ELR (cell line): ENCODE data around the gene PDE6G.

Source experiments
- DNase-seq: peaks from one replicate; pipeline ENCODE4 v3.0.0-alpha.2; 2015; ENCODE audit warnings: low read depth

The PDE6G gene

GRCh38 chr17:81687770-81688541 is 31.6 kb upstream of the PDE6G start:
- no peak for DNase-seq

GRCh38 chr17:81686614-81687013 is 30.3 kb upstream of the PDE6G start:
- DNase-seq, result no peak

GRCh38 chr17:81685108-81685507 is 28.8 kb upstream of the PDE6G start:
- DNase-seq, result peak; percentile 96

- peak; percentile 98 for DNase-seq
These were observed 28.1 kb upstream of the PDE6G start for GRCh38 chr17:81684442-81684911.

GRCh38 chr17:81683584-81684441 is 27.5 kb upstream of the PDE6G start, which contains the start of the genes ARL16 and HGS:
TSS of gene ARL16 (minus strand) at chr17:81683797. CDS start at chr17:81683753, 44 bp downstream.
TSS of gene HGS (plus strand) at chr17:81684011. CDS start at chr17:81684067, 56 bp downstream.
- DNase-seq, result peak; percentile 100

GRCh38 chr17:81683208-81683583 is 26.9 kb upstream of the PDE6G start:
- DNase-seq, result peak; percentile 61

- DNase-seq, result peak; percentile 40
These were observed 26.3 kb upstream of the PDE6G start for GRCh38 chr17:81682565-81683207.

GRCh38 chr17:81681672-81682071 is 25.3 kb upstream of the PDE6G start:
- DNase-seq, result no peak

- DNase-seq, result no peak
These were observed 23.8 kb upstream of the PDE6G start for GRCh38 chr17:81680150-81680549.

GRCh38 chr17:81676906-81677305 is 20.6 kb upstream of the PDE6G start:
- DNase-seq, result no peak

- peak; percentile 49 for DNase-seq
These were observed 19.3 kb upstream of the PDE6G start for GRCh38 chr17:81675515-81676221.

- no peak for DNase-seq
These were observed 17.4 kb upstream of the PDE6G start for GRCh38 chr17:81673561-81674258.

- DNase-seq, result no peak
These were observed 16.6 kb upstream of the PDE6G start for GRCh38 chr17:81672954-81673353.

- DNase-seq, result no peak
These were observed 16.2 kb upstream of the PDE6G start for GRCh38 chr17:81672504-81672903.

- peak; percentile 31 for DNase-seq
These were observed 11.4 kb upstream of the PDE6G start for GRCh38 chr17:81667754-81668153.

GRCh38 chr17:81666342-81667191 is 10.2 kb upstream of the PDE6G start, which contains the start of the genes CCDC137 and OXLD1:
TSS of gene CCDC137 (plus strand) at chr17:81666737. CDS start at chr17:81666767, 30 bp downstream.
TSS of gene OXLD1 (minus strand) at chr17:81666605. CDS start at chr17:81666577, 28 bp downstream.
- DNase-seq, result peak; percentile 99

- DNase-seq, result no peak
These were observed 9.7 kb upstream of the PDE6G start for GRCh38 chr17:81666092-81666341.

GRCh38 chr17:81665205-81666091 is 9.1 kb upstream of the PDE6G start:
- DNase-seq, result peak; percentile 58

GRCh38 chr17:81664051-81664470 is 7.7 kb upstream of the PDE6G start:
- DNase-seq, result no peak
